DND-41 (cell line): ENCODE measurements around the gene NINL.
A peak's percentile ranks its signal among the peaks of the same experiment; 100 is the strongest.

Source experiments
- ATAC-seq: fragments of 200-7000 bp; cut with Tn5 transposase; 3 replicates; pipeline ENCODE4 v1.9.1; 2021; ENCODE audit warnings: low read depth; ENCODE audit not compliant: insufficient read depth
- DNase-seq: peaks from one replicate; pipeline ENCODE4 v3.0.0-alpha.2; 2020
- H2AFZ ChIP-seq: 2 replicates; pipeline ENCODE4 v1.6.0; 2012; ENCODE audit warnings: low read depth, low read length
- H3K27ac ChIP-seq: 2 replicates; pipeline ENCODE4 v1.5.1; 2012; ENCODE audit warnings: low read length, inconsistent platforms
- H3K27me3 ChIP-seq: fragments of 200-600 bp; sonication (generic); 2 replicates; pipeline ENCODE4 v1.6.0; 2012; ENCODE audit warnings: low read length, mild to moderate bottlenecking, inconsistent platforms; ENCODE audit not compliant: insufficient read depth, poor library complexity
- H3K36me3 ChIP-seq: 2 replicates; pipeline ENCODE4 v1.5.1; 2012; ENCODE audit warnings: low read length, inconsistent platforms; ENCODE audit not compliant: insufficient read depth
- H3K4me1 ChIP-seq: 2 replicates; pipeline ENCODE4 v1.5.1; 2012; ENCODE audit warnings: mild to moderate bottlenecking, low read length; ENCODE audit not compliant: insufficient read depth
- H3K4me2 ChIP-seq: 2 replicates; pipeline ENCODE4 v1.6.0; 2012; ENCODE audit warnings: mild to moderate bottlenecking, moderate library complexity, low read length, inconsistent platforms; ENCODE audit not compliant: insufficient read depth
- H3K4me3 ChIP-seq, 2 experiments: fragments of 200-600 bp in 1 of 2; shearing (Covaris generic) in 1 of 2; 2 replicates each; pipeline ENCODE4 v1.5.1; 2012 to 2016; ENCODE audit warnings: inconsistent platforms in 2 of 2, low read length in 2 of 2, mild to moderate bottlenecking in 2 of 2, low read depth in 1 of 2, moderate library complexity in 1 of 2
- H3K79me2 ChIP-seq: 2 replicates; pipeline ENCODE4 v1.6.0; 2012; ENCODE audit warnings: low read length, inconsistent platforms; ENCODE audit not compliant: insufficient read depth
- H3K9ac ChIP-seq: 2 replicates; pipeline ENCODE4 v1.6.0; 2012; ENCODE audit warnings: low read depth, mild to moderate bottlenecking, inconsistent platforms, low read length, moderate library complexity
- H3K9me3 ChIP-seq: 2 replicates; pipeline ENCODE4 v1.5.1; 2012; ENCODE audit warnings: low read length, moderate library complexity, mild to moderate bottlenecking, inconsistent platforms; ENCODE audit not compliant: insufficient read depth, severe bottlenecking
- H4K20me1 ChIP-seq: 2 replicates; pipeline ENCODE4 v1.6.0; 2012; ENCODE audit warnings: low read length; ENCODE audit not compliant: insufficient read depth
- EZH2 ChIP-seq: IDR thresholded peaks from 3 replicates; pipeline ENCODE4 v1.6.1; 2012; ENCODE audit warnings: borderline replicate concordance, low read depth, mild to moderate bottlenecking, moderate library complexity, low read length, inconsistent platforms; ENCODE audit not compliant: severe bottlenecking
- TF ChIP-seq, protein P1 (sequence below): IDR thresholded peaks from 2 replicates; pipeline ENCODE4 v1.5.1; 2012; ENCODE audit warnings: borderline replicate concordance, low read length, moderate library complexity, mild to moderate bottlenecking; ENCODE audit not compliant: poor library complexity, severe bottlenecking; ENCODE audit errors: extremely low read depth

Gene NINL

GRCh38 chr20:25493748-25494505 is 91.4 kb downstream of the NINL start:
- Histone ChIP-seq H3K9me3 (no peaks in the 10 kb centered on the region), H3K36me3 (peaks cover 62% of the 10 kb centered on the region), H3K27ac (0 out of 2 replicates have a peak overlapping the region, but pooled peaks have one; percentile 14), H3K79me2 (no peaks in the 10 kb centered on the region), H3K9ac (no peak overlapping the region), H3K27me3 (no peaks in the 10 kb centered on the region), H3K4me3 (no peak overlapping the region), H4K20me1 (no peaks in the 10 kb centered on the region), H2AFZ (no peak overlapping the region), H3K4me1 (no peaks in the 10 kb centered on the region), H3K4me2 (no peak overlapping the region)
- TF ChIP-seq, protein P1, sequence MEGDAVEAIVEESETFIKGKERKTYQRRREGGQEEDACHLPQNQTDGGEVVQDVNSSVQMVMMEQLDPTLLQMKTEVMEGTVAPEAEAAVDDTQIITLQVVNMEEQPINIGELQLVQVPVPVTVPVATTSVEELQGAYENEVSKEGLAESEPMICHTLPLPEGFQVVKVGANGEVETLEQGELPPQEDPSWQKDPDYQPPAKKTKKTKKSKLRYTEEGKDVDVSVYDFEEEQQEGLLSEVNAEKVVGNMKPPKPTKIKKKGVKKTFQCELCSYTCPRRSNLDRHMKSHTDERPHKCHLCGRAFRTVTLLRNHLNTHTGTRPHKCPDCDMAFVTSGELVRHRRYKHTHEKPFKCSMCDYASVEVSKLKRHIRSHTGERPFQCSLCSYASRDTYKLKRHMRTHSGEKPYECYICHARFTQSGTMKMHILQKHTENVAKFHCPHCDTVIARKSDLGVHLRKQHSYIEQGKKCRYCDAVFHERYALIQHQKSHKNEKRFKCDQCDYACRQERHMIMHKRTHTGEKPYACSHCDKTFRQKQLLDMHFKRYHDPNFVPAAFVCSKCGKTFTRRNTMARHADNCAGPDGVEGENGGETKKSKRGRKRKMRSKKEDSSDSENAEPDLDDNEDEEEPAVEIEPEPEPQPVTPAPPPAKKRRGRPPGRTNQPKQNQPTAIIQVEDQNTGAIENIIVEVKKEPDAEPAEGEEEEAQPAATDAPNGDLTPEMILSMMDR: no peak
- TF ChIP-seq EZH2: no peak
- no peak for ATAC-seq
- no peak for DNase-seq

DNA sequence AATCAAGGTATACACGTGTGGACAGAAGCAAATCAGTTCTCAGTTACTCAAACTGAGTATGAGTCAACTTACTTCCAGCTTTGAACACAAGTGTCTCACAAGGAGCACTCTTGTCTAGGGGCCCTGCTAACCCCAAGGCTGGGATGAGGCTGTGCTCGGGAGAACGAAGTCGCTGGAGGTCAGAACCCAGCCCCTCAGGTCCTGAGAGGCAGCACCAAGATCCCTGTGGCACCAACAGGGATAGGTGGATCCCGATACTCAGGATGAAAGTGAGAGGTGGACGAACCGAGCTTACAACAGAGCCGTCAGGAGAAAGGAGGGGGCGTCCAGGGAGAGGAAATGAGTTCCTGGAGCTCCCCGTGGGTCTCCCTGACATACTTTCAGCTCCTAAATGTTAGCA is 92.2 kb downstream of the NINL start:
- no peaks in the 10 kb centered on the region for H3K9me3 ChIP-seq
- ATAC-seq: no peak
- H3K36me3 ChIP-seq: peaks cover 60% of the 10 kb centered on the region
- TF ChIP-seq, protein P1: no peak
- no peak for TF ChIP-seq EZH2
- H3K4me3 ChIP-seq: no peak overlapping the region
- peak overlapping the region; percentile 57 for H3K27ac ChIP-seq
- H2AFZ ChIP-seq: no peak overlapping the region
- no peaks in the 10 kb centered on the region for H4K20me1 ChIP-seq
- no peaks in the 10 kb centered on the region for H3K27me3 ChIP-seq
- no peaks in the 10 kb centered on the region for H3K79me2 ChIP-seq
- H3K4me2 ChIP-seq: no peak overlapping the region
- no peak for DNase-seq
- H3K9ac ChIP-seq: no peak overlapping the region
- no peaks in the 10 kb centered on the region for H3K4me1 ChIP-seq

GRCh38 chr20:25491446-25492038 is 93.8 kb downstream of the NINL start:
- no peak for DNase-seq
- Histone ChIP-seq H3K27me3 (no peaks in the 10 kb centered on the region), H3K4me3 (no peak overlapping the region), H3K9ac (no peak overlapping the region), H3K27ac (peak overlapping the region; percentile 24), H3K4me2 (no peak overlapping the region), H3K9me3 (no peaks in the 10 kb centered on the region), H3K4me1 (peaks cover 14% of the 10 kb centered on the region), H4K20me1 (no peaks in the 10 kb centered on the region), H2AFZ (no peak overlapping the region), H3K79me2 (no peaks in the 10 kb centered on the region), H3K36me3 (peaks cover 51% of the 10 kb centered on the region)
- no peak for ATAC-seq
- TF ChIP-seq EZH2: no peak
- TF ChIP-seq, protein P1: no peak
